Pancreas (tissue), 10 donors: ENCODE results near the gene ST6GALNAC6. TPM values are rescaled to one million over a fixed set of nuclear protein-coding genes. Genes with fewer than 3 reads are reported as not detected.

ENCODE experiments used
- ATAC-seq, 4 donors: fragments of 200-7000 bp; cut with Tn5 transposase; one replicate each; pipeline versions ENCODE4 v1.8.0 to v1.9.1; 2020; ENCODE audit warnings: mild to moderate bottlenecking in 4 of 4, moderate library complexity in 4 of 4
- DNase-seq, 6 donors: peaks; one replicate each; pipeline ENCODE4 v3.0.0-alpha.2; 2020
- FAIRE-seq: peaks from 2 replicates; lab custom pipeline; 2012; peaks lifted over from hg19 to GRCh38; lab: Jason Lieb, UNC
- H3K27ac ChIP-seq, 4 donors: fragments of 200-600 bp; sonication (generic); 1 replicate in 3 of 4; 2 replicates in 1 of 4; pipeline versions ENCODE4 v1.5.0 to v1.8.0; 2020
- H3K27me3 ChIP-seq, 4 donors: fragments of 200-600 bp; one replicate each; pipeline ENCODE4 v1.8.0; 2021
- H3K36me3 ChIP-seq, 3 donors: fragments of 200-600 bp; sonication (generic) in 1 of 3; one replicate each; pipeline versions ENCODE4 v1.5.0 to v1.8.0; 2020 to 2021
- H3K4me1 ChIP-seq, 3 donors: fragments of 200-600 bp; one replicate each; pipeline ENCODE4 v1.8.0; 2021
- H3K4me3 ChIP-seq, 4 donors: fragments of 200-600 bp; sonication (generic) in 2 of 4; one replicate each; pipeline versions ENCODE4 v1.5.0 to v1.8.0; 2020 to 2021
- H3K9me3 ChIP-seq, 4 donors: fragments of 200-600 bp; one replicate each; pipeline ENCODE4 v1.8.0; 2021
- WGBS, 2 donors: extraction: QIAGEN DNeasy Blood & Tissue Kit; methylation state at CpG; one replicate each; pipeline ENCODE4 v1.1.7; 2013; 5-methylcytosine and 5-hydroxymethylcytosine counted together
- intact Hi-C, 3 donors: fragments of 100-400 bp; cut with DNase I; formaldehyde crosslinking; loops; one replicate each; pipeline versions ENCODE4 v1.11.1 to v1.14.2; 2022
- polyA plus RNA-seq, 2 donors: library from polyadenylated mRNA; stranded (reverse); fragments of 200-250 nt; gene quantifications; one replicate each; pipeline ENCODE4 v1.2.3, GENCODE V29; 2013
- total RNA-seq, 6 donors: library from RNA; stranded (reverse); fragmentation: NEBNext Ultra II Directional in 4 of 6; extraction: Animal tissue kit (Norgen Biotek cat#: 25700) in 4 of 6; gene quantifications; one replicate each; pipeline versions ENCODE4 v1.2.1 to v1.2.4, GENCODE V29; 2021 to 2023
- TF ChIP-seq, protein P1 (sequence below), 4 donors: fragments of 200-600 bp; sonication (generic) in 3 of 4; IDR thresholded peaks; one replicate each; pipeline versions ENCODE4 v1.5.0 to v1.8.0; 2021; ENCODE audit warnings: antibody characterized with exemption in 4 of 4
- donor health status: healthy with polysubstance abuse.
- donor health status: DM: no; HTN: no; CAD: no; lungs with moderate emphysema.
- donor health status: DM: no; HTN: no; CAD: no.
- donor health status: control.
- donor health status: control.
- donor health status: Bipolar disorder and iron deficiency.
- donor health status: DM: yes; HTN: yes; CAD: no.
- donor health status: DM: no; HTN: no; CAD: no.
- donor health status: DM: no; HTN: no; CAD: no.
- donor health status: DM: yes; HTN: yes; CAD: no.

ST6GALNAC6 gene
- total and polyA plus RNA-seq, 8 donors = 20.7 to 35.7 (median 27.0) TPM

DNA sequence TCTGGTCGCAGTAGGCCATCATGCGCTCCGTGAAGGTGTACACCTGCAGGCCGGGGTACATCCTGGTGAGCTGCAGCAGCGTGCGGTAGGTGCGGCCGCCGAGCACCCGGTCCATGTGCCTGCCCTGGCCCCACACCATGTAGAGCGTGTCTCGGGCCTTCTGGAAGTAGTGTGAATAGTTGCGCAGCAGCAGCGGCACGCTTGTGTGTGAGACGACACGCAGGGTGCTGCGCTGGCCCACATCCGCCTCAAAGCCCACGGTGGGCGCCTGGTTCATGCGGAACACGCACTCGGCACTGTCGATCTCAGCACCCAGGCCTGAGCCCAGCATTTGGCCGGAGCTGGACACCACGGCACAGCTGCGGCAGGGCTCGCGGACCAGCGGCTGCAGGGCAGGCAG is 12.9 kb upstream of the ST6GALNAC6 start:
- WGBS, 2 donors = 94% methylated on average over 31 of the region's 31 CpGs
- Histone ChIP-seq H3K27me3 (no peaks in the 10 kb centered on the region), H3K27ac (no peak overlapping the region), H3K9me3 (no peaks in the 10 kb centered on the region), H3K36me3 (peaks cover 0 to 33% (median 13%) of the 10 kb centered on the region in 3 donors), H3K4me3 (no peak overlapping the region), H3K4me1 (peaks cover 9 to 14% (median 13%) of the 10 kb centered on the region in 3 donors)
- FAIRE-seq (no peak), DNase-seq (peak in 1 of 6 donors; percentile 73), ATAC-seq (no peak)
- TF ChIP-seq, protein P1, sequence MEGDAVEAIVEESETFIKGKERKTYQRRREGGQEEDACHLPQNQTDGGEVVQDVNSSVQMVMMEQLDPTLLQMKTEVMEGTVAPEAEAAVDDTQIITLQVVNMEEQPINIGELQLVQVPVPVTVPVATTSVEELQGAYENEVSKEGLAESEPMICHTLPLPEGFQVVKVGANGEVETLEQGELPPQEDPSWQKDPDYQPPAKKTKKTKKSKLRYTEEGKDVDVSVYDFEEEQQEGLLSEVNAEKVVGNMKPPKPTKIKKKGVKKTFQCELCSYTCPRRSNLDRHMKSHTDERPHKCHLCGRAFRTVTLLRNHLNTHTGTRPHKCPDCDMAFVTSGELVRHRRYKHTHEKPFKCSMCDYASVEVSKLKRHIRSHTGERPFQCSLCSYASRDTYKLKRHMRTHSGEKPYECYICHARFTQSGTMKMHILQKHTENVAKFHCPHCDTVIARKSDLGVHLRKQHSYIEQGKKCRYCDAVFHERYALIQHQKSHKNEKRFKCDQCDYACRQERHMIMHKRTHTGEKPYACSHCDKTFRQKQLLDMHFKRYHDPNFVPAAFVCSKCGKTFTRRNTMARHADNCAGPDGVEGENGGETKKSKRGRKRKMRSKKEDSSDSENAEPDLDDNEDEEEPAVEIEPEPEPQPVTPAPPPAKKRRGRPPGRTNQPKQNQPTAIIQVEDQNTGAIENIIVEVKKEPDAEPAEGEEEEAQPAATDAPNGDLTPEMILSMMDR (IDR thresholded peaks at IDR 0.05) = no peak
- intact Hi-C loops = no loop called here

DNA sequence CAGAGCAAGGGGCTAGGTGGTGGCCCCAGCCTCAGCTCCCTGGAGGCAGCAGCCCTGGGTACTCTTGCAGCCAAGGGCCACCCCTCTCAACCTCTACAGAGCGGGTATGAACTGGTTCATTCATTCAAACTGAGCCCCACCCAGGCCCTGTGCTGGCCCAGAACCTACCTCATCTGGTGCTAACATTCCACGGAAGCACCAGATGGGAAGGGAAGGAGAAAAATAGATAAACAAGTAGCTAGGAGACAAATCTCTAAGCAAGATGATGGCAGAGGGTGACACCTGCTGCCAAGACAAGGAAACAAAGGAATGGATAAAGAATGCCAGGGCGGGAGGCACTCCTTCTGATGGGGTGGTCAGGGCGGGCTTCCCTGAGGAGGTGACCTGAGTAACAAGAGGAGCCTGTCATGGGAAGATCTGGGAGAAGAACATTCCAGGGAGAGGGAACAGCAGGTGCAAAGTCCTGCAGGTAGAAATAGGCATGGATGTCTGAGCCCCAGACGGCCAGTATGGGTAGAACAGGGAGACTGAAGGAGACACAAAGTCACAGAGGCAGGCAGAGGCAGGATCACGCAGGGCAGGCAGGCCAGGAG is 11.3 kb upstream of the ST6GALNAC6 start:
- DNase-seq (no peak), FAIRE-seq (no peak), ATAC-seq (no peak)
- Histone ChIP-seq H3K9me3 (no peaks in the 10 kb centered on the region), H3K4me3 (no peak overlapping the region), H3K4me1 (peaks cover 7 to 16% (median 14%) of the 10 kb centered on the region in 3 donors), H3K27ac (no peak overlapping the region), H3K27me3 (no peaks in the 10 kb centered on the region), H3K36me3 (peaks cover 0 to 33% (median 13%) of the 10 kb centered on the region in 3 donors)
- 66 to 75% methylated on average over 6 of the region's 6 CpGs for WGBS, 2 donors
- intact Hi-C loops = no loop called here
- TF ChIP-seq, protein P1 (IDR thresholded peaks at IDR 0.05) = no peak

DNA sequence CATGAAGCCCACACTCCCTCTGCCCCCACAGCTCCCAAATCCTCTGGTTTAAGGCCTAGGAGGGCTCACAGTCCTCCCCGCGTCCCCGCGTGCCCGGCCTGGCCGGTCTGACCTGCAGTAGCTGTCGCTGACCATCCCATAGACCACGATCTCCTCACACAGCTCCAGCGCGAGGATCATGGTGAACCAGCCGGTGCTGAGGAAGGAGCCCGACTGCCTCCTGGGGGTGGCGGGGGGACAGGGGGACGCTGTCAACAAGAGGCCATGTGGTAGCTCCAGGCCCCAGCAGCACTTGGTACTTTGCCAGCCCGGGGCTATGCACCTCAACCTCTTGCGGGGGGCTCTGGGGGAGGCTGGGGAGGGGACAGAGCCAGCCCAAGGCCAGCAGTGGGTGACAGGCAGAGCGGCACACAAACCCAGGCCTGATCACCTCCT is 10.5 kb upstream of the ST6GALNAC6 start:
- DNase-seq = peak in 2 of 6 donors; percentile 56 to 81
- no peak overlapping the region for H3K27ac ChIP-seq
- no peak for FAIRE-seq
- TF ChIP-seq, protein P1 (IDR thresholded peaks at IDR 0.05) = no peak
- 87% methylated on average over 17 of the region's 17 CpGs for WGBS, 2 donors
- H3K4me1 ChIP-seq = peaks cover 0 to 12% (median 9%) of the 10 kb centered on the region in 3 donors
- H3K36me3 ChIP-seq = peaks cover 0 to 33% (median 13%) of the 10 kb centered on the region in 3 donors
- no peaks in the 10 kb centered on the region for H3K27me3 ChIP-seq
- H3K9me3 ChIP-seq = no peaks in the 10 kb centered on the region
- H3K4me3 ChIP-seq = no peak overlapping the region
- intact Hi-C loops = no loop called here
- no peak for ATAC-seq

DNA sequence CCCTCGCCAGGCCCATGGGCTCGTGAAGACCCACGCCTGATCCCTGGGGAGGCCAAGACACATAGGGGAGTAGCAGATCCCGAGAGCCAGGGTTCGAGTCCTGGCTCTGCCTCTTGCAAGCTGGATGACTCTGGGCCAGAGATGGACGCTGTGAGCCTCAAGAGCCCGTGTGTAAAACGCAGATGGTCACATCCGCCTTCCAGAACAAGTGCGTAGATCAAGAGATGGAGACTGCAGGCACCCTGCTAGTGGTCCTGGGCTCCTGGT is 9.2 kb upstream of the ST6GALNAC6 start:
- no peak overlapping the region for H3K4me3 ChIP-seq
- peak in 1 of 6 donors; percentile 60 for DNase-seq
- no peak for ATAC-seq
- 91 to 93% methylated on average over 10 of the region's 10 CpGs for WGBS, 2 donors
- no peaks in the 10 kb centered on the region for H3K27me3 ChIP-seq
- peaks cover 0 to 19% (median 17%) of the 10 kb centered on the region in 3 donors for H3K4me1 ChIP-seq
- peaks cover 0 to 33% (median 13%) of the 10 kb centered on the region in 3 donors for H3K36me3 ChIP-seq
- H3K27ac ChIP-seq = no peak overlapping the region
- FAIRE-seq = no peak
- TF ChIP-seq, protein P1 (IDR thresholded peaks at IDR 0.05) = no peak
- H3K9me3 ChIP-seq = no peaks in the 10 kb centered on the region
- intact Hi-C loops = no loop called here
